ENCODE data around the gene EOMES.

GRCh38 chr3:27715454-27715806 lies 6.7 kb downstream of the EOMES start:
- TF ChIP-seq CTCF (optimal IDR thresholded peaks at IDR 0.05 in 1 of 3, IDR thresholded peaks at IDR 0.05 in 1 of 3, conservative IDR thresholded peaks at IDR 0.05 in 1 of 3; ENCODE audit: extremely low read depth in 1 of 3, insufficient read depth in 2 of 3, low read length in 3 of 3) (no peak), EZH2 (IDR thresholded peaks at IDR 0.05; ENCODE audit: low read length) (no peak)

All from keratinocyte (primary cell).